HG02571 (cell line): Measurements from ENCODE around the gene SSX2IP.
"Not testable (repeated sequence)": the region's sequence is repeated elsewhere in the genome, so short reads cannot be mapped to it uniquely, and the experiment has no call there.

ENCODE experiments used
- ATAC-seq: cut with Tn5 transposase; IDR thresholded peaks from one replicate; pipeline ENCODE4 v1.9.1; 2021; ENCODE audit warnings: mild to moderate bottlenecking, moderate library complexity; ENCODE audit not compliant: unreplicated experiment

Gene SSX2IP

DNA sequence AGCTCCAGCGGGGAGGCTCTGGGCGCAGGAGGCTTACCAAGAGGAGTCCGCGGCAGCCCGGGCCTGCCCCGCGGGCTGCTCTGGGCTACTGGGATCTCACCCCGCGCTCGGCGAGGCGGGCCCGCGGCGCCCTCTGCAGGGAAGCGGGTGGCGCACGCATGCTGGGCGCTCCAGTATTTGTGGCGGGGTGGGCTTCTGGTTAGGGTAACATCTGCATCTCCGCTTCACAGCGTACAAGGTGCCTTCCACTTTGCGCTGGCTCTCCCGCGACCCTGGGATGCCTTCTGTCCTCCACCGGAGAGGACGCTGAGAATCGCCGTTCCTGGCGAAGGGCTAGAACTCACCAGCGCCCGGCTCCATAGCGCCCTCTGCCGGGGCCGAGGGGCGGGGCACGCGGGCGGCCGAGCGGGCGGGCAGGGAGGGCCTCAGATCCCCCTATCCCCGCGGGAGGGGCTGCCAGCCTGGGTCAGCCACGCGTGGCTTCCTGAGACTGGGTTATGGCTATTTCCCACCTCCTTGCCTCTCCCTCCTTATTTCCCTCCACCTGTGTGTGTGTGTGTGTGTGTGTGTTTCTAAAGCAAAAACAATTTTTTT, 69.4 kb downstream of the SSX2IP start:
- peak; percentile 96 for ATAC-seq

DNA sequence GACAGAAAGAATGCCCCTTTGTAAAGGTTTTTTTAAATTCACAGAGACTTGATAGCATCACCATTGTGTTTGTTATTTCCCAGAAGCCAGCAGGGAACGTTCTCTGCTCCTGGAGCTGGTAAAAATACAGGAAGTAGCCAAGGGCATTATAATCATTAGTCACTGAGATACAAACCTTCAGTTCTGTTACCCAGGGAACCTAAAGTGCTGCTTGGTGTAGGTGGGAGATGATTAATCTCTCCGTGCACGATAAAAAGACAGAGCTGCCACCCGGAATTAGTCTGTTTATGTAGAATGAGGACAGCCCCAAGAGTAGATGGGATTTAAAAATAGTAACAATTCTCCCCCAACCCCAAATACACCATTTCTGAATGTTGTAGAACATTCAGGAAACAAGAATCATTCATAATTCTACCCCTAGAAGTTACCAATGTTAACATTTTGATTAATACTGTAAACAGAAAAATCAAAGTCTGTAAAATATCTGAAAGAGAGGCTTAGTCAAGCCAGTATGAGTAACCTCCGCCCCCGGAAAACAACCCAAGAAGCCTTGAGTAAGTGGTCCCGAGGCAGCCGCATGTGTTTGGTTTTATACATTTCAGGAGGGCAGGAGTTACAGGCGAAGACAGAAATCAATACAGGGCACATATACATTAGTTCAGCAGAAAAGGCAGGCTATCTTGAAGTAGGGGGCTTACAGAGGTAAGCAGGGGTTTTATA, 70.7 kb downstream of the SSX2IP start:
- no peak for ATAC-seq

DNA sequence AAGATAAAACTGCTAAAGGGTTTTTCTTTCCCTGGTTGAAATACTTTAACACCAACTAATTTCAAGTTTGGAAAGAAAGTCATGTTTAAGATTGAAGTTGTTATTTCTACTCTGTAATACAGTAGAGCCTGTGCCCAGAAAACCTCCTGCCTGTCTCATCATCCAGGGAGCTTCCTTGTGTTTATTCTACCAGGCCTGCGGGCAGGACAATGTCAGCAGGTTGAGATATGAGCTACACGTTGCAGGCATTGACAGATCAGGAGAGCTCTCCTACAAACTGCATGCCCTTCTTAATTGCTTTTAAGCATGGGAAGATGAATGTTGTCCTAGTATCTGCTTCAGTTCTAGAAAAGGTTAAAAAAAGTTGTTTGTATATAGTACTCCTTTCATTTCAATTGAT, 72.9 kb downstream of the SSX2IP start:
- ATAC-seq, result no peak

DNA sequence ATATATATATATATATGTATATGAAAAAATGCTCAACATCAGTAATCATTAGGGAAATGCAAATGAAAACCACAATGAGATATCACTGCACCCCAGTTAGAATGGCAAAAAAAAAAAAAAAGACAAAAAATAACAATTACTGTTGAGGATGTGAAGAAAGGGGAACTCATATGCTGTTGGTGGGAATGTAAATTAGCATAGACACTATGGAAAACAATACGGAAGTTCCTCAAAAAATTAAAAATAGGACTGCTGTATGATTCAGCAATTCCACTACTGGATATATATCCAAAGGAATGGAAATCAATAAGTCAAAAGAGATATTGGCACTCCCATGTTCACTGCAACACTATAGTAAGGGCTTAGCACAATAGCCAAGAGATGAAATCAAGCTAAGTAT, 74.5 kb downstream of the SSX2IP start:
- ATAC-seq, result no peak

DNA sequence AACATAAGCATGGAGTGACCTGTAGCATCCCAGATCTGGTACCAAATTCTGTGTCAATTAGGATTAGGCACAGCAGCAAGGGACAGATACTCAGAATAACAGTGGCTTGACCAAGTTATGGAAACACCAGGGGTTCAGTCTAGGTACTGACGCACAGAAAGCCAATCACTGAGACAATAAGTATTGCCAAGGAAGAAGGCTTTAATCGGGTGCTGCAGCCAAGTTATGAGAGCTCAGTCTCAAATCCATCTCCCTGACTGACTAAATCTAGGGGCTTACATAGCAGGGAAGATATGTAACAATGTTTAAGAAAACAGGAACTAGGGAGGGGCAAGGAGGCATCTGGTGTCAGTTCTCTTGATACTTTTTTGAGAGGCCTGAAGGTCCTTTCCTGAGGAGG, 76.4 kb downstream of the SSX2IP start:
- no peak for ATAC-seq

DNA sequence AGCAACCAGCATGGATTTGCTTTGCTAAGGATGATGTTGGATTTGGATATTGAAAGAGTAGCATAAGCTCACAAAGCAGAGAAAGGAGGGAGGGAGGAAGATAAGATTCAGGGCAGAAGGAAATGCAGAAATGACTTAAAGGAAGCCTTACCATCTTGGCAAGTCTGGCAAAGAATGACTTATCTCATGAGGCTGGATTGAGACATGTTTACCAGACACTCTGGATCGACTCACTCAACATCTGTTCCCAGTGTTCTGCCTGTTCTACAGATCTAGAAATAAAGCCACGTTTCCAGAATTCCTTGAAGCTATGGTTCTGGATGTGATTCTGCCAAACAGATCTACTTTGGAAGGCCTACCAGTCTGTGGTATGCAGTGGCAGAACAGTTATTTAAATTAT, 77.2 kb downstream of the SSX2IP start:
- no peak for ATAC-seq

DNA sequence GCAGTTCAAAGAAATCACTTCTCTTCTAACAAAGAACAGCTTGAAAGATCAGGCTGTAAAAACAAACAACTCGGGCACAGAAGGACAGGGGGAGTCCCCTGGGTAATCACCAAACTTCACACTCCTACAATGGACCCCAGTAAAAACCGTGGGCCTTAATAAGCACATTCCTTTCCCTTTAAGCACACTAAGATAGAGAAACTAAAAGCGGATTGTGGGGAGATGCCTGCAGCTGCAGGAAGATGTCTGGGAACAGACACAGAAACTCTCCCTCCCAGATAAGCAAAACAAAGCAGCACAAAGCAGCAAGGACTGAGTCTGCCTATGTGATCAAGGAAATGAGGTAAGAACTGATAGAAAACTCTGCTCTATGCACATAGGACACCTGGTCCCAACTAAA, 78.5 kb downstream of the SSX2IP start:
- ATAC-seq, result no peak

DNA sequence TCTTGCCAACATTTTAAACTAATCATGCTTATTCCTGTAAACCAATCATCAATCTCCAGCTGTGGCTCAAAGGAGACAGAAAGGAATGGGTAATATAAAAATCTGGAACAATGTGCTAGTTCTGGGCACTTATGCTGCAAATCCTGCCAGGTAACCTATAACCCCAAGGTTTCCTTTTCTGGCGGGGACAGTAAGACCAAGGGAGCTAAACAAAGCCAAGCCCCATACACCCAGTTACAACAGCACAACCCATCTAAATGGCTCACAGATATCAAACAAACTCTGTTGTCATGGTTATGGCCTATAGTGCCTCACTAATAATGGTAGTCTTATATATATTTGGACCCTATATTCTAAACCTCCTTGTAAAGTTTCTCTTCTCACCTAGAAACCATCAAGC, 79.2 kb downstream of the SSX2IP start:
- ATAC-seq, result no peak

DNA sequence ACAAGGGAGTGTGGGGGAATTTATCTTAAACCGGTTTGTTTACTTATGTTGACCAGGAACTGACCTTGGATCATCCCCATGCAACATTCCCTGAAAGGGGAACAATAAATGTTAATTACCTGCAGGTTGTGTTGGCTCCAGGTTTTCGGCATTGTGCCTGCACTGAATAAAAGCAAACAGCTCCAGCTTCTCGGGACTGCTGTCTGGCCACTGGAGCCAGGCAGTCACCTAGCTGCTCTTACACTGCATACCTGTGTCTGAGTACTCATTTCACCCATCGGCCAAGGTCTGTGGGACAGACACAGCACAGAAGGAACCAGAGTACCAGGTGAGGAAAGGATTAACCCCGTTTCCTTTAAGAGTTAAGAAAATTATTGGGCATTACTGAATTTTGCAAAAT, 83.3 kb downstream of the SSX2IP start:
- no peak for ATAC-seq

DNA sequence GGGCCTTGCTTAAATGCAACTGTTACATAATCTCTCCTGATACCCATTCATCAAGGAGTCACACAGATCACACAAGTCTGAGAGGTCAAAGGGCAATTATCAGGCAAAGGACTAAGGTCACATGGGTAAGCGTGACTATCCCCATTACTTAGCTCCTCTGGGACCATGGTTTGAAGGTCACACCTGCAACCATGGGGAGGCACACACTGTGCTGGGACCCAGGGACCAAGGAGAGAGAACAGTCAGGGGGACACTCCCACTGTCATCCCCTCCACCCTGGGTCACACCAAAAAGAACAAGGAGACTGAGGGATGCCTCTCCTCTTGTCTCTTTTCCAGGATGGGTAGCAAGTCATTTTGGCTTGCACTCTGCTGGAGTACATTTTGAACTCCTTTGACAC, 85.1 kb downstream of the SSX2IP start:
- no peak for ATAC-seq

DNA sequence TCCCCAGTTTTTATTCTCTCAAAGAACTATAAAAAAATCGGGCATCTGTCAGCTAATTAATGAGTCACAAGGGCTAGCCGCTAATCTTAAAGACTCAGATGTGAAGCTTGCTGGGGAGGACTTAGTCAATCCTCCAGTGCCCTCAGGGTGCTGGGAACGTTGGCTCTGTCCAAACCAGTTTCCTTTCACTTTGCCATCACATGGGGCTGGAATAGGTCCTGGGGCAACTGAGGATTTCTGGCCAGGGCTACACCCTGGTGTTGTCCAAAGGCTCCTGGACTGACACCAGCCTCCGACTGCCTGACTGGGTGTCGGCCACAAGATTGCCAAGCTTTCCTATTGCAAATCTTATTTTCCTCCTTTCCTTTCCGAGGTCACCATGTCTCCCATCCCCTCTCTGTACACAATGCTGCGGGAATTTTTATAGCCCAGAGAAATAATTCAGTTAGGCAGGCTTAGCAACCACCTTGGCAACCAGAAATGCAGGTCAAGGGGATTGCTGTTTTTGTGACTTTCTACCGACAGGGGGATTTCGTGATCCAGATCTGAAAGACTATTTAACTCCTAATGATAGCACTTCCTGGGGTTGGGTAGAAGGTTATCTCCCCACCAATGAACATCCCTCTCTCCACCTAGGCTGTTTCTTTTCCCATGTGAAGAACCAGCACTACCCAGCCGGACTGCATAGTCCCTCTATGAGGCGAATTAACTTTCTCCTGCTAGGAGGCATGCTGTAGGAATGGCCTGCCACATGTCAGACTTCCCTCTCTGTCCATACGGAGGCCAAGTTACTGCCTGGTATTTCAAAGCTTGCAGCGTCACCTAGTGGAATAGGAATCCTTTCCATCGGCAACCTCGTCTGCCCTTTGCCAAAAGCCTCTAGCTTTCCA, 86.1 kb downstream of the SSX2IP start:
- ATAC-seq, result no peak

DNA sequence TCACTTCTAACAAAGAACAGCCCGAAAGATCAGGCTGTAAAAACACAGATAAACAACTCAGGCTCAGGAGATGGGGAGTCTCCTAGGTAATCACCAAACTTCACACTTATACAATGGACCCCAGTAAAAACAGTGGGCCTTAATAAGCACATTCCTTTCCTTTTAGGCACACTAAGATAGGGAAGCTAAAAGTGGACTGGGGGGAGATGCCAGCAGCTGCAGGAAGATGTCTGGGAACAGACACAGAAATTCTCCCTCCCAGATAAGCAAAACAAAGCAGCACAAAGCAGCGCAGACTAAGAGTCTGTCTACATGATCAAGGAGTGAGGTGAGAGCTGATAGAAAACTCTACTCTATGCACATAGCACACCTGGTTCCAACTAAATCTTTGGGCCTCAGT, 87.0 kb downstream of the SSX2IP start:
- ATAC-seq, result no peak

DNA sequence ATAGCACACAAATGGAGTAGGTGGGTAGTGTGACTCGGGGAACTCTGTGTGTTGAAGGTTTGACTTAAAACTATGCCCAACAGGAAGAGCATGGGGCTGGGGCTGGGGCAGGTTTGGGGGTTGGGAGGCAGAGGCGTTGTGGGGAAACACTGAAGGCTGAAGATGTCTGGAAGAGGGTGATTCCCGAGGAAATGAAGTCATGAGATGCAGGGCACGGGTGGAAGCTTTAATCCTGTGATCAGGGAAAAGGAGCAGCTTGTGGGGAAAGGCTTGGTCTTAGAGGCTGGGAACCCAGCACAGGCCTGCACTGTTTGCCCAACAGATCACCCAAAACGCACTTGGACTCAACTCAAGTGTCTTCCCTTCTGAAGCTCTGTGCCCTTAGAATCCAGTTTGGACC, 89.5 kb downstream of the SSX2IP start:
- ATAC-seq, result no peak

DNA sequence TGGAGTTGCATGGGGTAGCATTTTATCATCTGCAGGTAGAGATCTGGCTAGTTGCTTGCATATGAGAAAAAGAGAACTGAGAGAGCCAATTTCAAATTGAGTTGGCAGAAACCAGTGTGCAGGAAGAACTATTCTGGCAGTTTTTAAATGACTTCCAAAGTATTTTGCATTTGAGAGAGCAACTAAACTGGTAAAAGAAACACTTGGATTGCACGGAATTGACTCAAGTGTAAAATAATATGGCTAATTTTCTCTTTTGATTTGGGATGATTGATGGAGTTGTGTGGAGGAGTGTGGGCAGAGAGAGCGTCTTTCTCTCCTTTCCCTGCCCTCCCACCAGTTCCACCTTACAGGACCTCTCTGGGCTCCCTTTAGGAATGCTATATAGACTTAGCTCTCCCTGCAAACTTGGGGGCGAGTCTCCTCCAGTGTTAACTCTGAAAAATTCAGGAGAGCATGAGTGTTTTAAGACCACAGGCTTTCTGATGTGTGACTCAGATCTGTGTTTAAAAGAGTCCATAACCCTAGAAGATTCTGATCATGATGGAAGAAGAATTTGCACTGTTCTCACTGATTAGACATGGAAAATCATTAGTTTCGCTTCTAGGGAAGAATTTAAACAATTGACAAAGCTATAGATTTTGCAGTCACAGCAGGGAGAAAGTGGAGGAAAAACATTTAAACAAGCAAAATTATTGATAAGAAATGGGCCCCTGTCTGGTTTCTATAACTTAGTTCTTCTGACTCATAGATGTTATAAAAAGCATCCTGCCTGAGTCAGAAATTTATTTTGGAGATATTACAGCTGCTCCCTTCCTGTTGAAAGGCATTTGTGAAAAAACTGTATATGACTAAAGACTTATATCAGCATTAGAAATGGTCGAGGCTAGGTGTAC, 91.2 kb downstream of the SSX2IP start:
- peak; percentile 73 for ATAC-seq

DNA sequence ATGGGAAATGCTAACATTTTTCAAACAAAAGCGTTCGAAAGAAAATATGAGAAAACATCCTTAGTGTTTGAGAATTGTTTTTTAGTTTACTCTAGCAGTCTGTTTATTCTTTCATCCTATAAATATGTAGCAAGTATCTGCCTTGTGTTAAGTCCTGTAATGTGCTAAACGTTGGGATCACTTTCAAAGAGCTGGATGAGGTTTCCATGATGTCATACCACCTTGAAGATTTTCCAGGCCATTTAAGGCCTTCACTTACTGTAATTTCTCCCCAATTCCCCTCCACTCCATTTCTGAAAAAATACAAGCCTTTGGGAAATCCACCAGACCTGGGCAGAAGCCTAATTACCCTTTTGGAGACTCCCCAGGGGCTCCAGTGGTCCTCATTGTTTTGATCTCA, 91.8 kb downstream of the SSX2IP start:
- ATAC-seq, result no peak

DNA sequence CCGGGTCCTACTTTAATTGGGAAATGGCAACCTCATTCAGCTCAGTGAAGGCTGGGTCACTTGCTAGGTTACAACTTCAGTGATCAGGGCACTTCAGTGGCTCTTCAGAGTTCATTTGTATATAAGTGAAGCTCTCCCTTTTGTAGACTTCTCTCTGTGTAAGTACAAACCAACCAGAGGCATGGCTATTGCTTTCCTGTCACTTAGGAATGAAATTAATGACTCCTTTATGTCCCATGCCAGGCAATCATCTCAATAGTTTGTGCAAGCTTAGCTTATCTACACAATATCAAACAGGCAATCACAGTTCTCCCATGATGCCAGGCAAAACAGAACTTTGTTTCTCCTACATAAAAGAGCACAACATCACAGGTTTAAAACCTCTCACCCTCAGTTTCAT, 93.2 kb downstream of the SSX2IP start:
- ATAC-seq, result no peak

DNA sequence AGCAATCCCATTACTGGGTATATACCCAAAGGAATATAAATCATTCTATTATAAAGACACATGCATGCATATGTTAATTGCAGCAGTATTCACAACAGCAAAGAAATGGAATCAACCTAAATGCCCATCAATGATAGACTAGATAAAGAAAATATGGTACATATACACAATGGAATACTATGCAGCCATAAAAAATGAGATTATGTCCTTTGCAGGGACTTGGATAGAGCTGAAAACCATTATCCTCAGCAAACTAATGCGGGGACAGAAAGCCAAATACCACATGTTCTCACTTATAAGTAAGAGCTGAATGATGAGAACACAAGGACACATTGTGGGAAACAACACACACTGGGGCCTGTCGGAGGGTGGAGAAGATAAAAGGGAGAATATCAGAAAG, 95.3 kb downstream of the SSX2IP start:
- ATAC-seq, result not testable (repeated sequence)
